H1 (cell line): Measurements from ENCODE around the gene RAB11FIP3. TPM values are rescaled to one million over a fixed set of nuclear protein-coding genes. Genes with fewer than 3 reads are reported as not detected.

ENCODE experiments used
- CTCF ChIA-PET: fragments of 300-600 bp; sonication (Branson Sonifier 250); formaldehyde crosslinking; loops from one replicate; lab custom pipeline; 2021; ENCODE audit not compliant: partially characterized antibody; lab: Charles Lee
- POLR2A ChIA-PET: fragments of 300-600 bp; sonication (Branson Sonifier 250); formaldehyde crosslinking; loops from one replicate; lab custom pipeline; 2021; ENCODE audit warnings: inconsistent platforms; ENCODE audit not compliant: partially characterized antibody; lab: Charles Lee
- DNase-seq, 2 experiments: peaks; one replicate each; pipeline versions ENCODE4 v3.0.0 to v3.0.0-alpha.2; 2010 to 2022; ENCODE audit warnings: low spot score in 2 of 2, low read depth in 1 of 2, mixed read lengths in 1 of 2
- FAIRE-seq: peaks from 2 replicates; lab custom pipeline; 2011; peaks lifted over from hg19 to GRCh38; lab: Jason Lieb, UNC
- H2AFZ ChIP-seq: 2 replicates; pipeline ENCODE4 v1.8.1; 2012; ENCODE audit warnings: low read length, inconsistent platforms
- H2AK5ac ChIP-seq: 2 replicates; pipeline ENCODE4 v1.6.1; 2013; ENCODE audit warnings: low read depth, low read length
- H2BK120ac ChIP-seq: replicated peaks from 2 replicates; pipeline ENCODE3; 2013; ENCODE audit warnings: low read depth, low read length, inconsistent platforms
- H2BK12ac ChIP-seq: 2 replicates; pipeline ENCODE4 v1.6.1; 2013; ENCODE audit warnings: low read depth, low read length
- H2BK15ac ChIP-seq: 2 replicates; pipeline ENCODE4 v1.6.1; 2013; ENCODE audit warnings: low read length
- H2BK20ac ChIP-seq: 2 replicates; pipeline ENCODE4 v1.6.1; 2013; ENCODE audit warnings: low read length
- H2BK5ac ChIP-seq: 2 replicates; pipeline ENCODE4 v1.6.1; 2013; ENCODE audit warnings: low read depth, low read length
- H3K14ac ChIP-seq: 2 replicates; pipeline ENCODE4 v1.6.1; 2013; ENCODE audit warnings: inconsistent platforms; ENCODE audit not compliant: insufficient read length
- H3K18ac ChIP-seq: 2 replicates; pipeline ENCODE4 v1.6.1; 2013; ENCODE audit warnings: low read length; ENCODE audit errors: extremely low read depth
- H3K23ac ChIP-seq: 2 replicates; pipeline ENCODE4 v1.6.1; 2013; ENCODE audit warnings: inconsistent platforms; ENCODE audit not compliant: insufficient read length
- H3K23me2 ChIP-seq: 2 replicates; pipeline ENCODE4 v1.6.1; 2013; ENCODE audit warnings: low read depth, low read length
- H3K27ac ChIP-seq: 2 replicates; pipeline ENCODE4 v1.6.1; 2011; ENCODE audit warnings: low read depth, low read length, inconsistent platforms
- H3K27me3 ChIP-seq, 4 experiments: replicated peaks in 1 of 4; 1 replicate in 1 of 4; 2 replicates in 3 of 4; pipeline versions ENCODE4 v1.6.1 to v1.8.1; 2011 to 2013; ENCODE audit warnings: low read length in 3 of 4, mild to moderate bottlenecking in 3 of 4, inconsistent platforms in 2 of 4, mixed read lengths in 2 of 4, moderate library complexity in 1 of 4; ENCODE audit not compliant: control insufficient read depth in 3 of 4, insufficient read depth in 3 of 4; ENCODE audit errors: extremely low read depth in 1 of 4
- H3K36me3 ChIP-seq, 4 experiments: 2 replicates each; pipeline versions ENCODE4 v1.6.1 to v1.8.1; 2011 to 2013; ENCODE audit warnings: mild to moderate bottlenecking in 4 of 4, low read length in 3 of 4, moderate library complexity in 2 of 4, control low read depth in 1 of 4, inconsistent platforms in 1 of 4; ENCODE audit not compliant: insufficient read depth in 4 of 4, control insufficient read depth in 2 of 4
- H3K4ac ChIP-seq: replicated peaks from 2 replicates; pipeline ENCODE3; 2013; ENCODE audit warnings: low read length, low read depth, mixed read lengths, inconsistent platforms; ENCODE audit not compliant: insufficient read length
- H3K4me1 ChIP-seq, 4 experiments: replicated peaks in 1 of 4; 1 replicate in 1 of 4; 2 replicates in 3 of 4; pipeline versions ENCODE4 v1.6.1 to v1.8.1; 2011 to 2013; ENCODE audit warnings: low read length in 3 of 4, inconsistent platforms in 2 of 4, mixed read lengths in 1 of 4; ENCODE audit not compliant: insufficient read depth in 4 of 4, control insufficient read depth in 3 of 4
- H3K4me2 ChIP-seq, 2 experiments: 2 replicates each; pipeline versions ENCODE4 v1.6.1 to v1.8.1; 2011 to 2013; ENCODE audit warnings: low read depth in 2 of 2, low read length in 2 of 2, control low read depth in 1 of 2, inconsistent platforms in 1 of 2, mild to moderate bottlenecking in 1 of 2; ENCODE audit not compliant: insufficient read depth in 1 of 2
- H3K4me3 ChIP-seq, 4 experiments: fragments of 200-600, 300-600 bp in 1 of 4; sonication (generic), shearing (Covaris generic), sonication (Bioruptor Twin) in 1 of 4; 2 replicates each; pipeline versions ENCODE4 v1.5.1 to v1.8.1; 2011 to 2016; ENCODE audit warnings: low read length in 4 of 4, low read depth in 3 of 4, control low read depth in 2 of 4, inconsistent platforms in 2 of 4, mild to moderate bottlenecking in 2 of 4, mixed read lengths in 1 of 4, moderate library complexity in 1 of 4; ENCODE audit not compliant: insufficient read depth in 2 of 4; ENCODE audit errors: extremely low read depth in 1 of 4
- H3K56ac ChIP-seq: replicated peaks from 2 replicates; pipeline ENCODE3; 2013; ENCODE audit warnings: low read depth, mild to moderate bottlenecking, mixed read lengths, low read length, inconsistent platforms; ENCODE audit not compliant: insufficient read length
- H3K79me1 ChIP-seq: 2 replicates; pipeline ENCODE4 v1.6.1; 2013; ENCODE audit warnings: low read depth, low read length, control low read depth
- H3K79me2 ChIP-seq, 2 experiments: 2 replicates each; pipeline versions ENCODE4 v1.6.1 to v1.8.1; 2012 to 2013; ENCODE audit warnings: low read length in 2 of 2, mild to moderate bottlenecking in 2 of 2, inconsistent platforms in 1 of 2; ENCODE audit not compliant: insufficient read depth in 2 of 2, control insufficient read depth in 1 of 2
- H3K9ac ChIP-seq, 4 experiments: replicated peaks in 1 of 4; 1 replicate in 1 of 4; 2 replicates in 3 of 4; pipeline versions ENCODE4 v1.6.1 to v1.8.1; 2011 to 2013; ENCODE audit warnings: low read depth in 3 of 4, low read length in 3 of 4, control low read depth in 2 of 4, mild to moderate bottlenecking in 2 of 4, moderate library complexity in 2 of 4, inconsistent platforms in 1 of 4; ENCODE audit errors: extremely low read depth in 1 of 4
- H3K9me3 ChIP-seq, 2 experiments: 2 replicates each; pipeline versions ENCODE4 v1.6.1 to v1.8.1; 2012 to 2013; ENCODE audit warnings: mild to moderate bottlenecking in 2 of 2, moderate library complexity in 2 of 2, control low read depth in 1 of 2, inconsistent platforms in 1 of 2, low read depth in 1 of 2, low read length in 1 of 2, mixed read lengths in 1 of 2; ENCODE audit not compliant: insufficient read depth in 2 of 2
- H4K20me1 ChIP-seq, 2 experiments: replicated peaks in 1 of 2; 2 replicates each; pipeline versions ENCODE3 to v1.8.1; 2011 to 2013; ENCODE audit warnings: inconsistent platforms in 2 of 2, low read length in 2 of 2, mild to moderate bottlenecking in 1 of 2; ENCODE audit not compliant: insufficient read depth in 2 of 2, control insufficient read depth in 1 of 2
- H4K5ac ChIP-seq: 2 replicates; pipeline ENCODE4 v1.6.1; 2013; ENCODE audit warnings: low read length, low read depth, mixed read lengths, inconsistent platforms; ENCODE audit not compliant: insufficient read length
- H4K8ac ChIP-seq: 2 replicates; pipeline ENCODE4 v1.8.0; 2013; ENCODE audit warnings: mild to moderate bottlenecking, moderate library complexity, low read length, inconsistent platforms; ENCODE audit not compliant: insufficient read depth; ENCODE audit errors: extremely low read depth
- H4K91ac ChIP-seq: replicated peaks from 2 replicates; pipeline ENCODE3; 2013; ENCODE audit warnings: low read length, mixed read lengths, inconsistent platforms; ENCODE audit not compliant: insufficient read length
- JUN ChIP-seq: IDR thresholded peaks from 2 replicates; pipeline ENCODE4 v1.6.1; 2011; ENCODE audit warnings: low read depth, mild to moderate bottlenecking, improper control_type of control experiment, low read length
- SP4 ChIP-seq: IDR thresholded peaks from 2 replicates; pipeline ENCODE4 v1.6.1; 2012; ENCODE audit warnings: low read length, inconsistent platforms
- SRF ChIP-seq: IDR thresholded peaks from 2 replicates; pipeline ENCODE4 v1.6.1; 2011; ENCODE audit warnings: mild to moderate bottlenecking, low read depth, low read length, moderate library complexity
- WGBS, 2 experiments: shearing (Covaris generic) in 1 of 2; methylation state at CpG; one replicate each; pipeline versions ENCODE4 v1.1.6 to v1.1.7; 2013 to 2015; ENCODE audit warnings: low lambda C conversion rate in 2 of 2, mixed read lengths in 2 of 2, inconsistent platforms in 1 of 2, low coverage in 1 of 2, missing lambda C conversion rate in 1 of 2; ENCODE audit not compliant: insufficient replicate concordance in 2 of 2, insufficient coverage in 1 of 2, insufficient read length in 1 of 2; ENCODE audit errors: extremely low coverage in 1 of 2, missing lambda C conversion rate in 1 of 2; 5-methylcytosine and 5-hydroxymethylcytosine counted together
- polyA plus RNA-seq, 7 experiments: library from polyadenylated mRNA; depleted of rRNA in 3 of 7; stranded (reverse) in 5 of 7; unstranded in 2 of 7; fragments of >200 nt in 5 of 7; fragments of 200-250 nt in 2 of 7; gene quantifications; 1 replicate in 5 of 7; 2 replicates in 1 of 7; 4 replicates in 1 of 7; pipeline versions ENCODE4 v1.2.1 to v1.2.3, GENCODE V29; 2011 to 2013; ENCODE audit warnings: missing spikeins in 2 of 7, mixed read lengths in 2 of 7
- total RNA-seq: library from RNA; stranded (reverse); fragmentation: NEBNext Ultra II Directional; extraction: Animal tissue kit (Norgen Biotek cat#: 25700); gene quantifications from 2 replicates; pipeline ENCODE4 v1.2.1, GENCODE V29; 2021

RAB11FIP3 gene
- total and polyA plus RNA-seq, 2 of the 8 experiments (the other 6 are each of a cell fraction or from before 2014, with no cell fraction given): 9.3 to 35.2 TPM

DNA sequence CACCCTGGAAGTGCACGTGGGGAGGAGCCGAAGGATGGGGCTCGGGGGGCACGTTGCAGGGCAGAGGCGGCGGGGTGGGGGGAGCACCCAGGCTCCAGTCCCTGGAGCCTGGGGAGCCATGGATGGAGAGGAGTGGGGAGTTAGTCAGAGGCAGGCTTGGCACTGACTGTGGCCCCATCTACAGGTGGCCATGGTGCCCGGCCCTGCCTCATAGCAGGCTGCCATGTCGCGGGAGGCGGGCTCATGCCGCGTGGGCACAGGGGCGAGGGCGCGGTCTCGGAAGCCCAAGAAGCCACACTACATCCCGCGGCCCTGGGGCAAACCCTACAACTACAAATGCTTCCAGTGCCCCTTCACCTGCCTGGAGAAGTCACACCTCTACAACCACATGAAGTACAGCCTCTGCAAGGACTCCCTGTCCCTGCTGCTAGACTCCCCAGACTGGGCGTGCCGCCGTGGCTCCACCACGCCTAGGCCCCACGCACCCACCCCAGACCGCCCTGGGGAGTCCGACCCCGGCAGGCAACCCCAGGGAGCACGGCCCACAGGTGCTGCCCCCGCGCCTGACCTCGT, 137.7 kb downstream of the RAB11FIP3 start:
- H2BK12ac ChIP-seq: no peak overlapping the region
- no peak overlapping the region for H3K4me3 ChIP-seq
- H4K5ac ChIP-seq: no peak overlapping the region
- H3K23ac ChIP-seq: no peak overlapping the region
- no peak overlapping the region for H2AFZ ChIP-seq
- no peak overlapping the region for H3K27ac ChIP-seq
- H3K4me2 ChIP-seq: no peak overlapping the region
- 88% methylated on average over 25 of the region's 30 CpGs; no CpG with 5 or more reads in 1 of the 2 experiments for WGBS, 2 experiments
- peaks cover 22 to 36% (median 30%) of the 10 kb centered on the region in 4 experiments; a peak in 6 of 7 replicates for H3K27me3 ChIP-seq
- TF ChIP-seq JUN: no peak
- TF ChIP-seq SP4: no peak
- TF ChIP-seq SRF: no peak
- H3K23me2 ChIP-seq: peaks cover 9% of the 10 kb centered on the region
- CTCF ChIA-PET: interaction anchor here (1.3 kb wide), 1 partner anchor 30 kb away, joined by 3 read pairs; no protein-coding TSS in a partner anchor
- no peaks in the 10 kb centered on the region for H3K79me1 ChIP-seq
- no peaks in the 10 kb centered on the region for H3K9me3 ChIP-seq
- FAIRE-seq (no peak), DNase-seq (no peak)
- H3K56ac ChIP-seq: no peak overlapping the region
- H3K36me3 ChIP-seq: no peaks in the 10 kb centered on the region; a peak in 1 of 8 replicates
- no peak overlapping the region for H3K14ac ChIP-seq
- H3K79me2 ChIP-seq: no peaks in the 10 kb centered on the region
- H2AK5ac ChIP-seq: no peak overlapping the region
- H2BK5ac ChIP-seq: no peak overlapping the region
- peaks cover 0 to 3% of the 10 kb centered on the region in 2 experiments for H4K20me1 ChIP-seq
- no peak overlapping the region for H3K4ac ChIP-seq
- H2BK20ac ChIP-seq: no peak overlapping the region
- no peak overlapping the region for H4K91ac ChIP-seq
- POLR2A ChIA-PET: interaction anchor here (1.1 to 7.9 kb wide), 3 partner anchors 9 to 24 kb away, joined by 3 to 58 read pairs (median 4); no protein-coding TSS in a partner anchor
- no peak overlapping the region for H2BK120ac ChIP-seq
- H2BK15ac ChIP-seq: no peak overlapping the region
- no peak overlapping the region for H3K18ac ChIP-seq
- no peak overlapping the region for H4K8ac ChIP-seq
- H3K4me1 ChIP-seq: peaks cover 0 to 29% (median 14%) of the 10 kb centered on the region in 4 experiments; a peak in 4 of 7 replicates
- H3K9ac ChIP-seq: no peak overlapping the region
